HG03097 (cell line): Measurements from ENCODE around the gene TPP1.
A peak's percentile ranks its signal among the peaks of the same experiment; 100 is the strongest.

Experiments
- ATAC-seq: cut with Tn5 transposase; IDR thresholded peaks from one replicate; pipeline ENCODE4 v1.9.1; 2021; ENCODE audit not compliant: unreplicated experiment, low FRiP score

The TPP1 gene

DNA sequence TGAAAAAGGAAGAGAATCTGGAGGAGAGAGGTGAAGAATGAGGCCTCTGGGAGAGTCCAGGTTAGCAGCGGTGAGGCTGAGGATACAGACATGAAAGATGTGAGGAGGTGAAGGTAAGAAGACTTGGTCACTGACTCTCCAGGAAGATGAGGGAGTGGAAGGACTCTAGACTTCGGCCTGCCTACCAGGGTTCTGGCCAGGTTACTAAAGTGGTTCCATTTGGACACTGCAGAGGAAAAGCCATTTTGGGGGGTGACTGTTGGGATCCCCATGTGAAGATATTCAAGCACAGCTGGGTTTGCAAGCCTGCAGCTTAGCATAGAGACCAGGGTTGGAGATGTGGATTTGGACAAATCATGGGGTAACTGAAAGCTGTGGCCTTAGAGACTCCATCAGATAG lies 28.6 kb upstream of the TPP1 start:
- ATAC-seq = no peak

DNA sequence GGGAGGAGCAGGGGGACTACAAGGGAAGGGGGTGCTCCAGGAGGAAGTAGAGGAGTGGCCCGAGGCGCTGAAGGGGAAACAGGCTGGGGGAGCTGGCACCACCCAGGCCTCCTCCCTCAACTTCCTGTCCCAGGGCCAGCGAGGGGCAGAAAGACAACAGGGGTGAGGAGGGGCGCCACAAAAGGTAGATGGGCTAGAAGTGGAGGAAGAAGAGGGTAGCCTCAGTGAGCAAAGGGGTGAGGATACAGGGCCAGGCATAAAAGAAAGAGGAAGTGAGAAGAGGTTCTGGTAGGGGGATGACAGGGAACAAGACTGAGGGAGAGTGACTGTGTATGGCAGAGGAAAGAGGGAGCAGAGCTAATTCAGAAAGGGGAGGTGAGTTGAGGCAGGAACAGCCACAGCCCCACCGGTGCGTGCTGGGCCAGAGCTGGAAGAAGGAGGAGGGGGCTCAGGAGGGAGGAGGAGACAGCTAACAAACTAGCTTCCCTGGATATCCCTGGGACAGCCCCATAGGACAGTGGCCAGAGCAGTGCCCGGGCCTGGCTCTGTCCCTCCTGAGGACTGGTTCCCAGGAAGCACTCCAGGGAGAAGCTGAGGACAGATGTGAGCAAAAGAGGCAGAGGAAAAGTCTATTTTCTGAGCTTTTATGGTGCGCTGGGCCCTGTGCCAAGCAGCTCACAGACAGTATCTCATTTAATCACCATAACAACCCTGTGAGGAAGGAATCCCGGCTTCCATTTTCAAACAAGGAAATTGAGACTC lies 27.9 kb upstream of the TPP1 start:
- ATAC-seq = peak; percentile 68

DNA sequence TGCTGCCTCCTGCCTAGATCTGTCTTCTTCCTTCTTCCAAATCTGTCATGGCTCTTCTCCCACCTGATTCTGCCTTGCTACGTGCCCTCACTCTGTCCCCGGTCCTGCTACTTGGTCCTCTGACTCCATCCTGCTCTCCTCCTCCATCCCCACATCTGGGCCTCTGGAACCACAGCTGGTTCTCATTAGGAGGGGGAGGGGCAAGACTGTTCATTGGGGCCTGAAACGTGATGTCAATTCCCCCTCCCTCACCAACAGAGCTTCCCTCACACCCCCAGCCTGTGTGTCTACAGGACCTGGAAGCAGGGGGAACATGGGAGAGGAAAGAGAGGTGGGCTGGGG lies 27.3 kb upstream of the TPP1 start:
- ATAC-seq = no peak

DNA sequence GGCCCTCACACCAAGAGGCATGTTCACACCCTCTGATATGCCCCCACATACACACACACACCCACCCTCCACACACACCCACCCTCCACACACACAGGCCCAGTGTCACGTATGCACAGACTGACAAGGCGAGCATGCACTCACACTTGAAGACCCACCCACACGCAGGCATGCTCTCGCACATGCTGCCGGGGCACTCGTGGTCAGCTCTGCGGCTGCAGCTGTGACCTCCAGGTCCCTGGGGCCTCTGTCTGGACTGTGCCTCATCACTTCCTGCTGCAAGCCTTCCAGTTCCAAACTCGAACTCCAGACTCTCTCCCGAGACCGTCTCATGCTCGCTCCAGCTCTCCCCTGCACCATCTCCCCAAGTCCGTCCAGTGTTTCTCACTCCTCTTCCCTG lies 26.8 kb upstream of the TPP1 start:
- ATAC-seq = no peak

DNA sequence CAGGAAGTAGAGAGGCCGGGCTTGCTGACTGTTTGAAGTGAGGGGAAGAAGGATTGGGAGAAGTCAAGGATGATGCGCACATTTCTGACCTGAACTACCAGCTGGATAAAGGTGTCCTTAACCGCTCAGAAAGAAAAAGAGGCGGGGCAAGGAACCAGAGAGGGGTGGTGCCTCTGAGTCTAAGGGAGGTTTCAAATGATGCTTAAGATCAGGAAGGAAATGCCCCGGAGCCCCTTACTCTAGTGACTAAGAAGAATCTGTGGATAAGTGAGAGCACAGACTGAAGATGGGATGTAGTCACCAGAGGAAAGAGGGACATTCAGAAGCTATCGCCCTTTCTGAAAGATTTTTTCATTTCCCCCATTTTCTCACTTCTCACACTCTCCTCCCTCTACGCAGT lies 23.7 kb upstream of the TPP1 start:
- ATAC-seq = no peak

DNA sequence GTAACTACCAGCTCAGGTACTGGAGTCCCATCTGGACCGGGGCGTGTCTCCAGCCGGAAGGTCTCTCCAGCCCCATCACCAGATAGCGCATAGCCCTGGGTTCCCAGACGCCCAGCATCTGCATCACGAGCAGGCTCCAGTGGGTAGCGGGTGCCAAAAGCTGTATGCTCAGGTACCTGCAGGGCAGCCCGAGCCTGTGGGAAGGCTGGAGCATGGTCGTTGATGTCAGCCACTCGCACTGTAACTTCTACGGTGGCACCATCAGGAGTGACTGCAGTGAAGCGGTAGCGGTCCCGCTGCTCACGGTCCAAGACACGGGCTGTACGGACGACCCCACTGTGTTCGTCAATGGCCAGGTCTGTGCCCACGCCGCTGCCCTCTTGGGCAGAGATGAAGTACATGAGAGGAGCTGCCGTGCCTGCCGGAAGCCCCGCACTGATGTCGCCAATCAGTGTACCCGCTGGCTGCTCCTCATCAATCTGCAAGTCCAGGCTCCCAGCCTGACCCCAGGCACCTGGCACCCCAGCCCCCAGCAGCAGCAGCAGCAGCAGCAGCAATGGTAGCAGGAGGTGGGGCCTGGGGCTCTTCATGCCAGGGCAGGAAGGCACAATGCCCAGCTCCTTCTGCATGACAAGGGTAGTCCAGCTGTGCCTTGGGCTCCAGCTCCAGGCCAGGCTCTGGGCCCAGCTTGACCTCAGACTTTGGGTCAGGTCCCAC lies 21.9 kb upstream of the TPP1 start:
- ATAC-seq = no peak

DNA sequence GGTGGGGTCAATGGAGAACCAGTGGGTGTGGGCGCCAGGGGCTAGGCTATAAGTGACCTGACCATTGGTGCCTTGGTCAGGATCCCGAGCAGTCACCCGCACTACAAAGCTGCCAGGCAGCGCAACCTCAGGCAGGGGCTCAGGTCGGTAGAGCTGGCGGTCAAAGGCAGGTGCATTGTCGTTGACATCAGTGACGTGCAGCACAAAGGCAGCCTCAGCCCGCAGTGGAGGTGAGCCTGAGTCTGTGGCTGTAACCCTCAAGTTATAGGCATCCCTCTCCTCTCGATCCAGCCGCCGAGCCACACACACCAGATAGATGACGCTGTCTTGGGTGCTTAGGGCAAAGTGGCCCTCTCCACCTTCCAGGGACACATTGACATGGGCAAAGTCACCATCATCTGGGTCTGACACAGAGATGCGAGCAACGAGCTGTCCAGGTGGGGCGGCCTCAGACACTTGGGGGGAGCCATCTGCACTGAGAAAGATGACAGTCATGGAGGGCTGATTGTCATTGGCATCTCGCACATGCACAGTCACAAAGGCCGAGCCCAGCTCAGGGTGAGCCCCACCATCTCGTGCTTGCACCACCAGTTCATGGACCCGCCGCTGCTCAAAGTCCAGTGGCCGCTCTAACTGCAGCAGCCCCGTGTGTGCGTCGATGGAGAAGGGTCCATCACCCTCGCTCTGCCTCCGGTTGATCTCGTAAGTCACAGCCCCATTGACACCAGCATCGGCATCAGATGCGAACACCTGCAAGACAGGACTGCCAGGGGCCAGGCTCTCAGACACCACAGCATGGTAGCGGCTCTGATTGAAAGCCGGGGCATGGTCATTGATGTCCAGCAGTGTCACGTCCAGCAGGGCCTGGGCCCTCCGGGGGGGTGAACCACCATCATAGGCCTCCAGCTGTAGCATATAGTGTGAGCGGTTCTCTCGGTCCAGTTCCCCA lies 21.1 kb upstream of the TPP1 start:
- ATAC-seq = no peak

DNA sequence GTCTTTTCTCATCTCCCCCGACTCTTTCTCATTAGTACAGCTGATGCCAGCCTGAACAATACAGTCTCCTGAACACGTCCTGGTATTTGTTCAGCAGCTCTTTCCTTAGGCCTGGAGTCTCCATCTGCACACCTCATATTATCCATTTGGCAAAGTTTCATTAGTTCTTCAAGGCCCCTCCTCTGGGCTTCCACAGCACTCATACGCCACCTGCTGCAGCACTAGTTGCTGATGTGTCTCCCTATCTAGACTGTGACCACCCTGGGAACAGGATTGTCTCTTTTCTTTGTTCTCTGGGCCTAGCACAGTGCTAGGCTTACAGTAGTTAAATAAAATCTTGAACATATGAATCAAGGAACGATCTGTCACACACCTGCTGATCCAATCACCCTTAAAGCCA lies 19.2 kb upstream of the TPP1 start:
- no peak for ATAC-seq

DNA sequence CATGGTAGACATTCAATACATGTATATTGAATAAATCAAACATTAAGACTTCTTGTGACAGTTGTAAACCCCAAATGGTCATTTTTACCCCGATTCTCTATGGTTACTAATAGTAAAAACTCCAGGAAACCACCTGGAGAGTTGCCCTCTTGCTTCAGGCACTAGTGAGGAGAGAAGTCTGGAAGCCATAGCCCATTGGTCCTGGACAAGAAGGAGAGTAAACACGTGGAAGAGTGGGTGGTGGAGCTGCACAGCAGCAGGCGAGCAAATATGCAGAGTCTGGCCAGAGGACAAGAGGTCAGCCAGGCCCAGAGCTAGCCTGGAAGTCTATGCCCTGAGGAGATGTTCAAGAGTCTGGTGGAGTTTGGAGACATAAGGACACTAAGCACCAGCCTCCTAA lies 18.6 kb upstream of the TPP1 start:
- ATAC-seq = no peak

DNA sequence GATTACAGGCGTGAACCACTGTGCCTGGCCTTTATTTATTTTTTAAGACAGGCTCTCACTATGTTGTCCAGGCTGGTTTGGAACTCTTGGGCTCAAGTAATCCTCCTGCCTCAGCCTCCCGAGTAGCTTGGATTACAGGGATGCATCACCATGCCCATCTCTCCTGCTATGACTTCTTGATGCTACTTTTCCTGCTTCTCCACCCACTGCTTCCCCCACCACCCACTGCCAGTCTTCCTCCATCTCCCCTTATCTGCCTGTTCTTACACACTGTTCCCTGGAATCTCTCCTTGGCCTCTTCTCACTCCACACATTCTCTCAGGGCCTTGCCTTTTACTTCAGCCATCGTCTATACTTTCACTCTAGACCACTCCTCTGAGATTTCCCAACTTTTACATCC lies 17.3 kb upstream of the TPP1 start:
- ATAC-seq = no peak

DNA sequence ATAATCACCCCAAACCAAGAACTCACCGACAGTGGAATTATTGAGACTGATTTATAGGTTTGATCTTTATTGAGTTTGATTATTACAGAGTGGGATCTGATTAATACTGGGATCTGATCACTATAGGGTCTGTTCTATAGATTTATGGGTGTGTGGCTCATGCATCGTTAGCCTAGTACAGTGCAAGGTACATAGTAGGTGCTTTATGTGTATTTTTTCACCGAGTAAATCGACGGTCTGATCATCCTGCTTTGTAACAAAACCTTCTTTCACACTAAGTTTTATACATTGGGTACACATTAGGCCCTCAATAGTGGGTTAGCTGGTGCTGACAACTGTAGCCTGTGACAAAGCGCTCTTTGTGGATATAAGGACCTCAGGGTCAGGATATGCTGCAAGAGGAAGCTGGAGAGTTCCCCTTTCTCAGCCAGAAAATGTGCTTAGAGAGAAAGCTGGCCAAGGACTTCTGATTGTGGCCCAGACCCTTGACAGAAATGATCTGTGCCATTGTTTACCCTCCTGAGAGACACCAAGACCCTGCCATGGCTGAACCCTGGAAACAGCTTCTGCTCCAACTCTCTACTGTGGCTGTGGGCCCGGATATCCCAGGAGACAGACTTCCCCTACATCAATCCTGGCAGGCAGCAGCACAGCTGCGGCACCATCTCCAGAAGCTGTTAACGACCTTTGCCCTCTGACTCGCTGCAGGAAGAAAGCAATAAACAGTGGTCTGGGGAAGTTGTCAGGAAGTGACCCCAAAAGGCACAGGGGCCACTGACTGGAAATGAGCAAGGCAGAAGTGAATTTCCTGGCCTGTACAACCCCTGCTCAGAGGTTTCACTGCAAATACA lies 16.1 kb upstream of the TPP1 start:
- no peak for ATAC-seq

DNA sequence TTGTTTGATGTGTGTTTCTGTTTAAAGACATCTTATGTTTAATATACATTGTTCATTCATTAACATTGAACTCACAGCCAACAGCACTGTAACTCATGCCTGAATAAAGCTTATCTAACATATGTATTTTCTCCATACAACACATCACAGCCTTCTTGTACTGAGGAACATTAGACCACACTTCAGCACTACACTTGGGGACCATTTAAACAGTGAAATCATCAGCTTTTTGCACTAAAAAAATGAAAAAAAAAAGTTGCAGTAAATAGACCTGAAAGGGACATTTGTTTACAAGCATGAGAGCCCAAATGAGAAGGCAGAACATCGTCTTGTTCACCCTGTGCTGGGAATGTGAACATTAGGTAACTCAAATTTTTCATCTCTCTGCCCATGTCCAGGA lies 15.3 kb upstream of the TPP1 start:
- ATAC-seq = no peak

DNA sequence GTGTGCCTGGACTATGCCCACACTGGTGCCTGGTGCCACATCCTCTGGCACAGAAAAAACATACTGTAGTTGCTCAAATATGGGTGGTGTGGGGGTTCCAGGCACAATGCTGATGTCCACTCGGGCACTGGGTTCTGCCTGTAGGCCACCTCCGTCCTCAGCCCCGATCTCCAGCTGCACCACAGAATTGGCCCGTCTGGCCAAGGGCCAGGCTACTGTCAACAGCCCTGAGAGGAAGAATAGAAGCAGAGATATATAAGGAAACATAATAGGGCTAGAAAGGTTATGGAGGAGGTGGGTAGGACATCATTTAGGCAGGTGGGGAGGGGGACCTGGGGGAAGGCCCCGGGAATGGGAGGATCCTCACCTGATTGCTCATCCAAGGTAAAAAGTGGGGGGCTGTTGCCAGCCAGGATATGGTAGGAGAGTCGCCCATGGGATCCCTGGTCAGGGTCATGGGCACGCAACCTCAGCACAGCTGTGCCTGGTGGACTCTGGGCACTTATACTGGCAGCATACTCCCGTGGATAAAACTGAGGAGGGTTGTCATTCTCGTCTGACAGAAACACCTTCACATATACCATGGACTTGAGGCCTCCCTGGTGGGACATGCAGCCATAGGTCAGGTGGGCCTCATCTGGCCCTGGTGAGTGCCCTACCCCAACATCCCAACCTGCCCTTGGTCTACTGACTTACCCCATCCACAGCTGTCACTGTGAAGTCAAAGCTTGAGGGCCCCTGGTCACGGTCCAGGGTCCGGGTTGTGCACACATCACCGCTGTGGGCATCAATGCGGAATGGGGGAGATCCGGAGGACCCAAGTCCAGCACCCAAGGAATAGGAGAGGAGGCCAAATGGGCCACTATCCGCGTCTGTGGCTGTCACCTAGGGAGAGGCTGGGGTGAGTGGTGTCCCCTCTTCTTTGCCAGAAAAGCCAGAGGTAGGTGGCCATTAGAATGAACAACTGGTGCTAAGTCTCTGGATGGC lies 14.5 kb upstream of the TPP1 start:
- ATAC-seq = no peak

DNA sequence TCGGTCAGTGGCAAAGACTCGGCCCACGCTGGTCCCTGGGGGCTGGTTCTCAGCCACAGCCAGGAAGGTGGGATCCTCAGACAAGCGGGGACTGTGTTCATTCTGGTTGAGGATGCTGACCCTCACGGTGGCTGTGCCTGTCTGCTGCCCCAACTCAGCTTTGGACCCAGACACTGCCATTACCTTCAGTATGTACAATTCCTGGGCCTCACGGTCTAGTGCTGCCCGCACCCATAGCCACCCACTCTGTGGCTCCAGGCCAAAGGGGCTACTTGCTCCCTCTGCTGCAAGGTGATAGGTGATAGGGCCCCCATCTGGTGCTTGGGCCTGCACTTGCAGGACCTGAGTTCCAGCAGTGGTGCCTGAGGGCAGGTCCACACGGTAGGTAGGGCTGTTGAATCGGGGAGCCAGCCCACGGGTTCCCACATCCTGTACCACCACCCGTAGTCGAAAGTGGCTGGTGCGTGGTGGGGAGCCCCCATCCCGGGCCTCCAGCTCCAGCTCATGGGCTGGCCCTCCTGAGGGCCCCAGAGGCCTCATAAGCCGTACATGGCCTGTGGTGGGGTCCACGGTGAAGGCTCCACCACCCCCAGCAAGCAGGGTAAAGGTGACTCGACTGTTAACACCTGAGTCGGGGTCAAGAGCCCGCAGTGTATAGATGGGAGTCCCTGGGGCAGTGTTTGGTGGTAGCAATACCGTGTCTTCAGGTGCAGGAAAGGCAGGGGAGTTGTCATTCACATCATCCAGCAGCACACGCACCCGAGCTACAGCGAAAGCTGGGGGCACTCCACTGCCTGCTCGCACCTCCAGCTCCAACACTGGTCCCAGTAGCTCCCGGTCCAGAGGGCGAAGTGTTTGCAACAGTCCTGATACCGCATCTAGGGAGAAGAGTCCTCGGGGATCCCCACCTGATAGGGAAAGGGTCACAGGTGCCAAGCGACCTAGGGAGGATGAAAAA lies 13.2 kb upstream of the TPP1 start:
- ATAC-seq = no peak

DNA sequence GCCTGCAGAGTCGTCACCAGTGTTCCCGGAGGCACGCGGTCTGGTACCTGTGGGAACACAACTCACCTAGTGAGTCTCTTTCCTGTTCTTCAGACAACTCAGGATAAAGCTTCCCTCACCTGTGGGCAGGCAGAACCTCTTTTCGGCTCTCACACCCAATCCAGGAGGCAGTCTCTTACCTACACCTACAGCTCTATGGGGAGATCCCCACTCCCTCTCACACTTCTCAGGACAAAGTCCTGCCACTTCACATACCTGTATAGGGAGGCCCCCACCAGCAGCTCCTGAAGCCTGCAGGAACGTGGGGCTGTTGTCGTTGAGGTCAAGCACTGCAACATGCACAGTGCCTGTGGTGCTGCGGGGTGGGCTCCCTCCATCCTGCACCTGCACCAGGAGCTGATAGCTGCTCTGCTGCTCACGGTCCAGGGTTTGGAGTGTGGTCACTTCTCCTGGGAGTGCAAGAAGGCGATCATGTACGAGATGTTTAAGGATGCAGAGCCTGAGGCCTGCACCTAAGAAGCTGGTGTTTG lies 12.2 kb upstream of the TPP1 start:
- no peak for ATAC-seq

DNA sequence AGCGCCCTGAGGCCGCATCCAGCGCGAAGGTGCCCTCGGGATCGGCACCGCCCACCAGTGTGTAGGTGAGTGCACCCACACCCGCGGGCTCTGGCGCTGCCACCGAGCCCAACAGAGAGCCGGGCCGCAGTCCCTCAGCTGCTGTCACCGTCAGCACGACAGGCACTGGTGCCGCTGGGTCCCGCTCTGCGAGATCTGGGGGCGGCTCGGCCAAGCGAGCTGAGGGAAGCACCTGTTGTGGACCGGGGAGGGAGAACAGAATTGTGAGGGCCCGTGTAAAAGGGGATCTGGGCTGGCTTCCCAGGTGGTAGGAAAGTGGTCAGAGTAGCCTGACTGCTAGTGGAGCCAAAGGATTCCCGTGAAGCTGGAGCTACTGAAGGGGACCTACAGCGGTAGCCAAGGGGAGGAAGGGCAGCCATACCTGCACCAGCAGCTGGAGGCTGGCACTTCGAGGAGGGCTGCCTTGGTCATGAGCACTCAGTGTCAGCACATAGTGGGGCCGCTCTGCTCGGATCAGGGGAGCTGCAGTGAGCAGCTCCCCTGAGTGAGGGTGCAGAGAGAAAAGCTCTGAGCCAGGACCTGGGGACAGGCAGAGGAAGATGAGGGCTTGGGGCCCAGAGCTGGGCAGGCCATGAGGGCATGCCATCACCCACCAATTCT lies 11.5 kb upstream of the TPP1 start:
- ATAC-seq = no peak

DNA sequence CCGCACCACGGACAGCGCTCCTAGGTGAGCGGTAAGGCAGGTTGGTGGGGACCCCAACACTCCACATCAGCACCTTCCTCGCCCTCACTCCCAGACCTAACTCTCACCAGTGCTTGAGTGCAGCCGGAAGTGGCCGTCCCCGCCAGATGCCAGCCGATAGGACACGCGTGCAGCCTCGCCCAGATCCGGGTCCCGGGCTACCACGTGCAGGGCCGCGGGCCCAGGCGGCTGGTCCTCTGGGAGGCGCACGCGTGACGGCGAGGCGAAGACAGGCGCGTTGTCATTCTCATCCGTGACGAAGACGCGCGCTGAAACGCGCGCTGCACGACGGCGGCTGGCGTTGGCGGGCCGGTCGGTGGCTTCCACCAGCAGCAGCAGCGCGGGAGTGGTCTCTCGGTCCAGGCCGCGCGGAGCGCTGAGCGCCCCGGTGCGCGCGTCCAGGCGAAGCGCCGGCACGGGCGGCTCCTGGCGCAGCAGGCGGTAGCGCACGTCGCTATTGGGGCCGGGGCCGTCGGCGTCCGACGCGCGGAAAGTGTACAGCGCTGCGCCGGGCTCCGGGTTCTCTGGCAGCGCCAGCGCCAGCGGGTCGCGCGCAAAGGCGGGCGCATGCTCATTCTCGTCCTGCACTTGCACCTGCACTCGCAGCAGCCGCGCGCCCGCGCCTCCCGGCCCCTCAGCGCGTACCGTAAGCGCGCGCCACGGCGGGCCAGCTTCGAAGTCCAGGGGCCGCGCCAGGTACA lies 10.8 kb upstream of the TPP1 start:
- no peak for ATAC-seq
